Mesodermal cell (in vitro differentiated cells): ENCODE measurements around the gene NR1I2.

Experiments used
- H3K27ac ChIP-seq: 2 replicates; pipeline ENCODE4 v1.7.0; 2013; ENCODE audit warnings: mild to moderate bottlenecking, low read depth, low read length, moderate library complexity; ENCODE audit not compliant: severe bottlenecking
- H3K36me3 ChIP-seq: 2 replicates; pipeline ENCODE4 v1.7.1; 2013; ENCODE audit warnings: mild to moderate bottlenecking, low read length, moderate library complexity; ENCODE audit not compliant: control insufficient read depth, insufficient read depth
- H3K4me1 ChIP-seq: one replicate; pipeline ENCODE4 v1.7.1; 2013; ENCODE audit warnings: mild to moderate bottlenecking, low read length; ENCODE audit not compliant: insufficient read depth, control insufficient read depth, poor library complexity, severe bottlenecking
- H3K4me3 ChIP-seq: 2 replicates; pipeline ENCODE4 v1.7.0; 2013; ENCODE audit warnings: low read length, control low read depth, mild to moderate bottlenecking; ENCODE audit not compliant: insufficient read depth, poor library complexity, severe bottlenecking; ENCODE audit errors: extremely low read depth
- H3K9me3 ChIP-seq: 2 replicates; pipeline ENCODE4 v1.7.1; 2013; ENCODE audit warnings: mild to moderate bottlenecking, low read length, moderate library complexity; ENCODE audit not compliant: control insufficient read depth
- WGBS, 2 experiments: methylation state at CpG; one replicate each; pipeline ENCODE4 v1.1.5; 2013; ENCODE audit warnings: missing lambda C conversion rate in 2 of 2; ENCODE audit not compliant: insufficient coverage in 2 of 2; 5-methylcytosine and 5-hydroxymethylcytosine counted together

The NR1I2 gene

GRCh38 chr3:119856695-119857094 is 74.8 kb downstream of the NR1I2 start:
- Histone ChIP-seq H3K4me1 (no peaks in the 10 kb centered on the region), H3K9me3 (peaks cover 25% of the 10 kb centered on the region), H3K4me3 (no peak overlapping the region), H3K36me3 (peaks cover 59% of the 10 kb centered on the region), H3K27ac (no peak overlapping the region)
- WGBS, 2 experiments: 88 to 100% methylated on average over 1 to 2 of the region's 3 CpGs

DNA sequence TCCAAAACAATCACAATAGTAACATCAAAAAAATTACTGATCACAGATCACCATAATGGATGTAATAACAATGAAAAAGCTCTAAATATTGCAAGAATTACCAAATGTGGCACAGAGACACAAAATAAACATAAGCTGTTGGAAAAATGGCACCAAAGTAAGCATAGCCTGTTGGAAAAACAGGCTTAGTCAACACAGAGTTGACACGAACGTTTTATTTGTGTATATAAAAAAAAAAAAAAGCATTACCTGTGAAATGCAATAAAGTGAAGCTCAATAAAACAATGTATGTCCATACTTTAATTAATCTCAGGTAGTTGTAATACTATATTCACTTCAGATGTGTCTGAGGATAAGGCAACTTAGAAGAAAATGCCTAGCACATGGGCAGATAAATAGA is 77.1 kb downstream of the NR1I2 start:
- Histone ChIP-seq H3K9me3 (peaks cover 25% of the 10 kb centered on the region), H3K36me3 (peaks cover 77% of the 10 kb centered on the region), H3K27ac (no peak overlapping the region), H3K4me3 (no peak overlapping the region), H3K4me1 (no peaks in the 10 kb centered on the region)
- no CpG with 5 or more reads among the region's 2 CpGs for WGBS, 2 experiments

DNA sequence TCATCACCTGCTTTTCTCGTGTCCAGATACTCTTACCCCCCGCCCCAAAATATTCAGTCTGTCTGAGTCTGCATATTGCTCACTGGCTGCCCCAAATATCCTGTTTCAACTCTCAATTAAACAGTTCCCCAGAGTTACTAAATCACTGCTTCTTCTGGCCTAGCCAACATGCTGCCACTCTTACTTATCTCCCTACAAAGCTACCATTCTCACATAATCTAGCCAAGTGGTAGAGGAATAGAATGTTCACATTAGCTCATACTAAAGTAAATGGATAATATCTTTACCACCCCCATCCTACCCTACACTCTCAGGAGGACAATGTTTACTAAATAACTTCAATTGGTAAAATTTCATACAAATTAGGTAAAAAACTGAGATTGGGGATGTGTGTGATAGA is 77.8 kb downstream of the NR1I2 start:
- Histone ChIP-seq H3K9me3 (peaks cover 25% of the 10 kb centered on the region), H3K4me1 (no peaks in the 10 kb centered on the region), H3K36me3 (peaks cover 77% of the 10 kb centered on the region), H3K27ac (no peak overlapping the region), H3K4me3 (no peak overlapping the region)
- 92 to 96% methylated on average over 2 of the region's 2 CpGs for WGBS, 2 experiments

GRCh38 chr3:119861681-119862080 is 79.8 kb downstream of the NR1I2 start:
- H3K36me3 ChIP-seq: peaks cover 66% of the 10 kb centered on the region
- H3K4me1 ChIP-seq: no peaks in the 10 kb centered on the region
- no peak overlapping the region for H3K4me3 ChIP-seq
- WGBS, 2 experiments: 100% methylated on average over 1 to 2 of the region's 2 CpGs
- H3K27ac ChIP-seq: no peak overlapping the region
- H3K9me3 ChIP-seq: peaks cover 25% of the 10 kb centered on the region

DNA sequence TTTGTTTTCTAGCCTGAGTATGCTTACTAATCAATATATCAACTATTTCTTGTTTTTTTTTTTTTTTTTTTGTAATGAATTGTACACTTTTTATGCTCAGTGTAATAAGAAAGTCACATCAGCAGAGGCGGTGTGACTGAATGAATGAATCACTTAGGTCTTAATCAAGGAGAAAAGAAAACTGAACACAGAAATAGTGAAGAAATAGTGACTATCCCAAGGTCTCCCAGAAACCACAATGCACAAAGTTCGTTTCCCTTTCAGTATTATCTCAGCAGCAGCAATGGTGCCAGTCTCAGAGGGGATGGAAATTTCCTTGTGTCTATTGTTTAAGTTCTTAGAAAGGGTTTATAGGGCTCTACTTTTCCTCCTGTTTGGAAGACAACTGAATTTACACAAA is 80.7 kb downstream of the NR1I2 start:
- WGBS, 2 experiments: no CpG with 5 or more reads among the region's 2 CpGs
- no peak overlapping the region for H3K27ac ChIP-seq
- no peaks in the 10 kb centered on the region for H3K4me1 ChIP-seq
- no peak overlapping the region for H3K4me3 ChIP-seq
- peaks cover 19% of the 10 kb centered on the region for H3K9me3 ChIP-seq
- H3K36me3 ChIP-seq: peaks cover 66% of the 10 kb centered on the region

DNA sequence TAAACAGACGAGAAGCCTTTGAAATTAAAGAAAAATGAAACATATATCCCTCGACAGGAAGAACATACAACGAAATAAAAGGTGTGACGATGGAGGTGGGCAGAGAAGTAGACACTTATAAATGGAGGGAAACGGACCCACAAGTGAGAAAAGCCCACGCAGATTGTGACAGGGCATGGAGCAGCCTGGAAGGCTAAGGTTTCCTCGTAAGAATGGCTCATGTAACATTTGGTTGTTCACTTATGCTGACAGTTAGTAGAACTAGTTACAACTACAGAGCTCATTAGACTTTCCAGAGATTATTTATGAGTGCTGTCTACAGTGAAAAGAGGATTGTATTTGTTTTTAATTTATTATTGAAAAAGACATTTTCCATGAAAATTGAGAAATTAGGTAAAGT is 82.6 kb downstream of the NR1I2 start:
- Histone ChIP-seq H3K4me3 (no peak overlapping the region), H3K27ac (no peak overlapping the region), H3K9me3 (peaks cover 5% of the 10 kb centered on the region), H3K36me3 (peaks cover 52% of the 10 kb centered on the region), H3K4me1 (no peaks in the 10 kb centered on the region)
- WGBS, 2 experiments: 91 to 98% methylated on average over 5 to 6 of the region's 7 CpGs
